Measurements from ENCODE around the gene CTCF. TPM values are rescaled to one million over a fixed set of nuclear protein-coding genes. Genes with fewer than 3 reads are reported as not detected.

The CTCF gene
- total and polyA plus RNA-seq, 12 donors: 11.9 to 31.0 (median 23.8) TPM

GRCh38 chr16:67657017-67657608 lies 94.8 kb downstream of the CTCF start:
- 95% methylated on average over 16 of the region's 16 CpGs for WGBS, 2 donors
- Histone ChIP-seq H3K4me1 (peaks cover 14 to 35% (median 27%) of the 10 kb centered on the region in 9 donors), H3K27ac (no peak overlapping the region), H3K27me3 (peaks cover 0 to 41% (median 31%) of the 10 kb centered on the region in 7 donors), H3K36me3 (peaks cover 0 to 17% (median 0%) of the 10 kb centered on the region in 9 donors), H3K4me3 (no peak overlapping the region), H3K9me3 (no peaks in the 10 kb centered on the region)
- intact Hi-C loops (cut with DNase I): loop anchor here in 1 of 10 donors (10.0 kb wide), 1 partner anchor 92 kb away; the partner anchor contains the start of gene CTCF
- ATAC-seq (no peak), DNase-seq (no peak)
- TF ChIP-seq CTCF (IDR thresholded peaks at IDR 0.05): no peak

GRCh38 chr16:67657751-67658518 lies 95.6 kb downstream of the CTCF start:
- Histone ChIP-seq H3K4me3 (no peak overlapping the region), H3K36me3 (peaks cover 0 to 24% (median 0%) of the 10 kb centered on the region in 9 donors), H3K4me1 (peaks cover 14 to 35% (median 27%) of the 10 kb centered on the region in 9 donors), H3K9me3 (no peaks in the 10 kb centered on the region), H3K27me3 (peaks cover 0 to 32% (median 26%) of the 10 kb centered on the region in 7 donors), H3K27ac (no peak overlapping the region)
- intact Hi-C loops (cut with DNase I): loop anchor here in 1 of 10 donors (10.0 kb wide), 1 partner anchor 93 kb away; the partner anchor contains the start of gene CTCF
- DNase-seq (no peak), ATAC-seq (no peak)
- WGBS, 2 donors: 94 to 95% methylated on average over 18 of the region's 18 CpGs
- no peak for TF ChIP-seq CTCF (IDR thresholded peaks at IDR 0.05)

- Histone ChIP-seq H3K4me3 (peak overlapping the region; percentile 60 to 95 (median 82)), H3K36me3 (peaks cover 0 to 35% (median 0%) of the 10 kb centered on the region in 9 donors), H3K9me3 (no peaks in the 10 kb centered on the region), H3K27ac (peak overlapping the region in 4 of 10 donors; percentile 77 to 92 (median 89)), H3K27me3 (peaks cover 0 to 21% (median 14%) of the 10 kb centered on the region in 7 donors), H3K4me1 (peaks cover 11 to 25% (median 19%) of the 10 kb centered on the region in 9 donors)
- no peak for TF ChIP-seq CTCF (IDR thresholded peaks at IDR 0.05)
- DNase-seq (no peak), ATAC-seq (no peak)
- intact Hi-C loops (cut with DNase I): loop anchor here in 1 of 10 donors (10.0 kb wide), 1 partner anchor 94 kb away; the partner anchor contains the start of gene CTCF
- 42 to 44% methylated on average over 17 to 21 of the region's 21 CpGs for WGBS, 2 donors
Observed at GRCh38 chr16:67658849-67659674, 96.7 kb downstream of the CTCF start.
